WTC11 (cell line): Measurements from ENCODE around the gene CAPN15. TPM values are rescaled to one million over a fixed set of nuclear protein-coding genes. Genes with fewer than 3 reads are reported as not detected.

Experiments used
- ATAC-seq: fragments of 200-7000 bp; cut with Tn5 transposase; 2 replicates; pipeline ENCODE4 v1.10.0; 2021; ENCODE audit warnings: mild to moderate bottlenecking, moderate library complexity
- CTCF ChIA-PET: fragments of 300-600 bp; sonication (Branson Sonifier 250); formaldehyde crosslinking; loops from one replicate; lab custom pipeline; 2021; ENCODE audit warnings: antibody characterized with exemption; lab: Charles Lee
- POLR2A ChIA-PET: fragments of 350-600 bp; sonication (Branson Sonifier 250); formaldehyde crosslinking; loops from one replicate; lab custom pipeline; 2021; ENCODE audit warnings: antibody characterized with exemption; lab: Charles Lee
- DNase-seq: peaks from one replicate; pipeline ENCODE4 v3.0.0; 2021; ENCODE audit warnings: low spot score
- H3K27ac Mint-ChIP-seq: 2 replicates; pipeline ENCODE4 v1.8.0; 2021; ENCODE audit warnings: mixed read lengths
- H3K27me3 Mint-ChIP-seq: 2 replicates; pipeline ENCODE4 v1.8.0; 2021; ENCODE audit warnings: low read depth, mild to moderate bottlenecking, moderate library complexity, mixed read lengths
- H3K36me3 Mint-ChIP-seq: 2 replicates; pipeline ENCODE4 v1.8.0; 2021; ENCODE audit warnings: mixed read lengths
- H3K4me1 Mint-ChIP-seq: 2 replicates; pipeline ENCODE4 v1.8.0; 2022; ENCODE audit warnings: mixed read lengths
- H3K4me3 Mint-ChIP-seq: 2 replicates; pipeline ENCODE4 v1.8.0; 2021; ENCODE audit warnings: mild to moderate bottlenecking, moderate library complexity, mixed read lengths
- H3K9me3 Mint-ChIP-seq: 2 replicates; pipeline ENCODE4 v1.8.0; 2021; ENCODE audit warnings: mixed read lengths
- CREB1 ChIP-seq: sonication (generic); formaldehyde crosslinking; IDR thresholded peaks from 2 replicates; pipeline ENCODE4 v1.8.0; 2023; ENCODE audit warnings: mild to moderate bottlenecking, missing genetic modification reagents
- FOXK1 ChIP-seq: sonication (generic); formaldehyde crosslinking; IDR thresholded peaks from 2 replicates; pipeline ENCODE4 v1.8.0; 2022; ENCODE audit warnings: mild to moderate bottlenecking, moderate library complexity, missing genetic modification reagents
- JAZF1 ChIP-seq: fragments of 250-450 bp; sonication (Bioruptor Pico); IDR thresholded peaks from 2 replicates; pipeline ENCODE4 v1.9.0; 2021; ENCODE audit warnings: moderate library complexity, mild to moderate bottlenecking, inconsistent platforms
- JUN ChIP-seq: sonication (generic); formaldehyde crosslinking; IDR thresholded peaks from 2 replicates; pipeline ENCODE4 v1.8.0; 2023; ENCODE audit warnings: mild to moderate bottlenecking, missing genetic modification reagents
- TEAD4 ChIP-seq: sonication (generic); formaldehyde crosslinking; IDR thresholded peaks from 2 replicates; pipeline ENCODE4 v1.8.0; 2022; ENCODE audit warnings: mild to moderate bottlenecking, missing genetic modification reagents
- ZNF232 ChIP-seq: sonication (generic); formaldehyde crosslinking; IDR thresholded peaks from 2 replicates; pipeline ENCODE4 v1.8.0; 2022; ENCODE audit warnings: mild to moderate bottlenecking, missing genetic modification reagents
- ZNF416 ChIP-seq: fragments of 250-450 bp; sonication (Bioruptor Pico); IDR thresholded peaks from 2 replicates; pipeline ENCODE4 v1.9.0; 2021; ENCODE audit warnings: mild to moderate bottlenecking, inconsistent platforms
- total RNA-seq: library from RNA; stranded (reverse); gene quantifications from 3 replicates; pipeline ENCODE4 v1.2.3, GENCODE V29; 2021
- TF ChIP-seq, protein P1 (sequence below): sonication (generic); formaldehyde crosslinking; IDR thresholded peaks from 2 replicates; pipeline ENCODE4 v1.8.1; 2023; ENCODE audit warnings: mild to moderate bottlenecking, moderate library complexity, missing genetic modification reagents
- TF ChIP-seq, protein P2 (sequence below): fragments of 250-450 bp; sonication (Bioruptor Pico); IDR thresholded peaks from 2 replicates; pipeline ENCODE4 v1.9.0; 2021; ENCODE audit warnings: mild to moderate bottlenecking, borderline replicate concordance
- TF ChIP-seq, protein P3 (sequence below): fragments of 250-450 bp; sonication (Bioruptor Pico); IDR thresholded peaks from 2 replicates; pipeline ENCODE4 v1.9.0; 2021; ENCODE audit warnings: moderate library complexity, mild to moderate bottlenecking, inconsistent platforms, borderline replicate concordance
- TF ChIP-seq, protein P4 (sequence below): sonication (generic); formaldehyde crosslinking; IDR thresholded peaks from 2 replicates; pipeline ENCODE4 v1.8.0; 2022; ENCODE audit warnings: mild to moderate bottlenecking, missing genetic modification reagents
- TF ChIP-seq, protein P5 (sequence below): fragments of 250-450 bp; sonication (Bioruptor Pico); IDR thresholded peaks from 2 replicates; pipeline ENCODE4 v1.9.0; 2021; ENCODE audit warnings: mild to moderate bottlenecking
- TF ChIP-seq, protein P6 (sequence below): sonication (generic); formaldehyde crosslinking; IDR thresholded peaks from 2 replicates; pipeline ENCODE4 v1.8.0; 2022; ENCODE audit warnings: missing genetic modification reagents
- TF ChIP-seq, protein P7 (sequence below): sonication (generic); formaldehyde crosslinking; IDR thresholded peaks from 2 replicates; pipeline ENCODE4 v1.8.1; 2022; ENCODE audit warnings: mild to moderate bottlenecking, missing genetic modification reagents, moderate library complexity, borderline replicate concordance
- TF ChIP-seq, protein P8 (sequence below): fragments of 250-450 bp; sonication (Bioruptor Pico); IDR thresholded peaks from 2 replicates; pipeline ENCODE4 v1.9.0; 2021; ENCODE audit warnings: mild to moderate bottlenecking
- TF ChIP-seq, protein P9 (sequence below): fragments of 200-600 bp; IDR thresholded peaks from 2 replicates; pipeline ENCODE4 v1.8.0; 2022; ENCODE audit warnings: antibody characterized with exemption
- TF ChIP-seq, protein P10 (sequence below): sonication (generic); formaldehyde crosslinking; IDR thresholded peaks from 2 replicates; pipeline ENCODE4 v1.8.0; 2023; ENCODE audit warnings: missing genetic modification reagents

The CAPN15 gene
- total RNA-seq, 1 experiment from 2014 or later, result 110 TPM

DNA sequence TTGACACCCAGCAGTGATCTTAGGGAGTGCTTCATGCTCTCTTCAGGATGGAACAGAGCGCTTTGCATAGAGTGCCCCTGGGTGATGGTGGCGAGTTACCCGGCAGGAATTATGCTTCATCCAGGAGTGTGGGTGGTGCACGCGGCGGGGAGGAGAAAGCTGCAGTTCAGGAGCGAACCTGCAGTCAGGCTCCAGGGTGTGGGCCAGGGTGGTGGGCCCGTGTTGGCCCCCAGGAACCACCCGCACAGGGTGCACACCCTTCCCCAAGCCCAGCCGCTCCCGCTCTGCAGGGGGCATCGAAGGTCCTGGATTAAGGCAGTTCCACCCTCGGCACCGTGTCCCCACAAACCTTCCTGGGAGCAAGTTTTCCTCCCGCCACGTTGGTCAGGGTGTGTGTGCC is 66.3 kb downstream of the CAPN15 start:
- Mint-ChIP-seq H3K36me3 (peaks cover 3% of the 10 kb centered on the region), H3K27me3 (peaks cover 13% of the 10 kb centered on the region), H3K4me1 (peaks cover 8% of the 10 kb centered on the region), H3K9me3 (no peaks in the 10 kb centered on the region), H3K4me3 (no peak overlapping the region), H3K27ac (peak overlapping the region; percentile 12; the same call in 1 of the 2 replicates)
- ChIA-PET POLR2A (no interaction called here), CTCF (interaction anchor here (0.8 to 1.9 kb wide), 4 partner anchors 11 to 54 kb away, joined by 3 to 6 read pairs (median 4); no protein-coding TSS in a partner anchor)
- DNase-seq (no peak), ATAC-seq (no peak)
- no peak for TF ChIP-seq ZNF232 (CRISPR knock-in tag)
- TF ChIP-seq JUN, result no peak
- TF ChIP-seq, protein P1, sequence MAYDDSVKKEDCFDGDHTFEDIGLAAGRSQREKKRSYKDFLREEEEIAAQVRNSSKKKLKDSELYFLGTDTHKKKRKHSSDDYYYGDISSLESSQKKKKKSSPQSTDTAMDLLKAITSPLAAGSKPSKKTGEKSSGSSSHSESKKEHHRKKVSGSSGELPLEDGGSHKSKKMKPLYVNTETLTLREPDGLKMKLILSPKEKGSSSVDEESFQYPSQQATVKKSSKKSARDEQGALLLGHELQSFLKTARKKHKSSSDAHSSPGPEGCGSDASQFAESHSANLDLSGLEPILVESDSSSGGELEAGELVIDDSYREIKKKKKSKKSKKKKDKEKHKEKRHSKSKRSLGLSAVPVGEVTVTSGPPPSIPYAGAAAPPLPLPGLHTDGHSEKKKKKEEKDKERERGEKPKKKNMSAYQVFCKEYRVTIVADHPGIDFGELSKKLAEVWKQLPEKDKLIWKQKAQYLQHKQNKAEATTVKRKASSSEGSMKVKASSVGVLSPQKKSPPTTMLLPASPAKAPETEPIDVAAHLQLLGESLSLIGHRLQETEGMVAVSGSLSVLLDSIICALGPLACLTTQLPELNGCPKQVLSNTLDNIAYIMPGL (CRISPR knock-in tag), result no peak
- TF ChIP-seq, protein P2, sequence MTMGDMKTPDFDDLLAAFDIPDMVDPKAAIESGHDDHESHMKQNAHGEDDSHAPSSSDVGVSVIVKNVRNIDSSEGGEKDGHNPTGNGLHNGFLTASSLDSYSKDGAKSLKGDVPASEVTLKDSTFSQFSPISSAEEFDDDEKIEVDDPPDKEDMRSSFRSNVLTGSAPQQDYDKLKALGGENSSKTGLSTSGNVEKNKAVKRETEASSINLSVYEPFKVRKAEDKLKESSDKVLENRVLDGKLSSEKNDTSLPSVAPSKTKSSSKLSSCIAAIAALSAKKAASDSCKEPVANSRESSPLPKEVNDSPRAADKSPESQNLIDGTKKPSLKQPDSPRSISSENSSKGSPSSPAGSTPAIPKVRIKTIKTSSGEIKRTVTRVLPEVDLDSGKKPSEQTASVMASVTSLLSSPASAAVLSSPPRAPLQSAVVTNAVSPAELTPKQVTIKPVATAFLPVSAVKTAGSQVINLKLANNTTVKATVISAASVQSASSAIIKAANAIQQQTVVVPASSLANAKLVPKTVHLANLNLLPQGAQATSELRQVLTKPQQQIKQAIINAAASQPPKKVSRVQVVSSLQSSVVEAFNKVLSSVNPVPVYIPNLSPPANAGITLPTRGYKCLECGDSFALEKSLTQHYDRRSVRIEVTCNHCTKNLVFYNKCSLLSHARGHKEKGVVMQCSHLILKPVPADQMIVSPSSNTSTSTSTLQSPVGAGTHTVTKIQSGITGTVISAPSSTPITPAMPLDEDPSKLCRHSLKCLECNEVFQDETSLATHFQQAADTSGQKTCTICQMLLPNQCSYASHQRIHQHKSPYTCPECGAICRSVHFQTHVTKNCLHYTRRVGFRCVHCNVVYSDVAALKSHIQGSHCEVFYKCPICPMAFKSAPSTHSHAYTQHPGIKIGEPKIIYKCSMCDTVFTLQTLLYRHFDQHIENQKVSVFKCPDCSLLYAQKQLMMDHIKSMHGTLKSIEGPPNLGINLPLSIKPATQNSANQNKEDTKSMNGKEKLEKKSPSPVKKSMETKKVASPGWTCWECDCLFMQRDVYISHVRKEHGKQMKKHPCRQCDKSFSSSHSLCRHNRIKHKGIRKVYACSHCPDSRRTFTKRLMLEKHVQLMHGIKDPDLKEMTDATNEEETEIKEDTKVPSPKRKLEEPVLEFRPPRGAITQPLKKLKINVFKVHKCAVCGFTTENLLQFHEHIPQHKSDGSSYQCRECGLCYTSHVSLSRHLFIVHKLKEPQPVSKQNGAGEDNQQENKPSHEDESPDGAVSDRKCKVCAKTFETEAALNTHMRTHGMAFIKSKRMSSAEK (CRISPR knock-in tag), result no peak
- TF ChIP-seq, protein P3, sequence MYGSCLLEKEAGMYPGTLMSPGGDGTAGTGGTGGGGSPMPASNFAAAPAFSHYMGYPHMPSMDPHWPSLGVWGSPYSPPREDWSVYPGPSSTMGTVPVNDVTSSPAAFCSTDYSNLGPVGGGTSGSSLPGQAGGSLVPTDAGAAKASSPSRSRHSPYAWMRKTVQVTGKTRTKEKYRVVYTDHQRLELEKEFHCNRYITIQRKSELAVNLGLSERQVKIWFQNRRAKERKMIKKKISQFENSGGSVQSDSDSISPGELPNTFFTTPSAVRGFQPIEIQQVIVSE (CRISPR knock-in tag), result no peak
- no peak for TF ChIP-seq TEAD4 (CRISPR knock-in tag)
- TF ChIP-seq, protein P4, sequence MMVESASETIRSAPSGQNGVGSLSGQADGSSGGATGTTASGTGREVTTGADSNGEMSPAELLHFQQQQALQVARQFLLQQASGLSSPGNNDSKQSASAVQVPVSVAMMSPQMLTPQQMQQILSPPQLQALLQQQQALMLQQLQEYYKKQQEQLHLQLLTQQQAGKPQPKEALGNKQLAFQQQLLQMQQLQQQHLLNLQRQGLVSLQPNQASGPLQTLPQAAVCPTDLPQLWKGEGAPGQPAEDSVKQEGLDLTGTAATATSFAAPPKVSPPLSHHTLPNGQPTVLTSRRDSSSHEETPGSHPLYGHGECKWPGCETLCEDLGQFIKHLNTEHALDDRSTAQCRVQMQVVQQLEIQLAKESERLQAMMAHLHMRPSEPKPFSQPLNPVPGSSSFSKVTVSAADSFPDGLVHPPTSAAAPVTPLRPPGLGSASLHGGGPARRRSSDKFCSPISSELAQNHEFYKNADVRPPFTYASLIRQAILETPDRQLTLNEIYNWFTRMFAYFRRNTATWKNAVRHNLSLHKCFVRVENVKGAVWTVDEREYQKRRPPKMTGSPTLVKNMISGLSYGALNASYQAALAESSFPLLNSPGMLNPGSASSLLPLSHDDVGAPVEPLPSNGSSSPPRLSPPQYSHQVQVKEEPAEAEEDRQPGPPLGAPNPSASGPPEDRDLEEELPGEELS (CRISPR knock-in tag), result no peak
- no peak for TF ChIP-seq FOXK1 (CRISPR knock-in tag)
- TF ChIP-seq, protein P5, sequence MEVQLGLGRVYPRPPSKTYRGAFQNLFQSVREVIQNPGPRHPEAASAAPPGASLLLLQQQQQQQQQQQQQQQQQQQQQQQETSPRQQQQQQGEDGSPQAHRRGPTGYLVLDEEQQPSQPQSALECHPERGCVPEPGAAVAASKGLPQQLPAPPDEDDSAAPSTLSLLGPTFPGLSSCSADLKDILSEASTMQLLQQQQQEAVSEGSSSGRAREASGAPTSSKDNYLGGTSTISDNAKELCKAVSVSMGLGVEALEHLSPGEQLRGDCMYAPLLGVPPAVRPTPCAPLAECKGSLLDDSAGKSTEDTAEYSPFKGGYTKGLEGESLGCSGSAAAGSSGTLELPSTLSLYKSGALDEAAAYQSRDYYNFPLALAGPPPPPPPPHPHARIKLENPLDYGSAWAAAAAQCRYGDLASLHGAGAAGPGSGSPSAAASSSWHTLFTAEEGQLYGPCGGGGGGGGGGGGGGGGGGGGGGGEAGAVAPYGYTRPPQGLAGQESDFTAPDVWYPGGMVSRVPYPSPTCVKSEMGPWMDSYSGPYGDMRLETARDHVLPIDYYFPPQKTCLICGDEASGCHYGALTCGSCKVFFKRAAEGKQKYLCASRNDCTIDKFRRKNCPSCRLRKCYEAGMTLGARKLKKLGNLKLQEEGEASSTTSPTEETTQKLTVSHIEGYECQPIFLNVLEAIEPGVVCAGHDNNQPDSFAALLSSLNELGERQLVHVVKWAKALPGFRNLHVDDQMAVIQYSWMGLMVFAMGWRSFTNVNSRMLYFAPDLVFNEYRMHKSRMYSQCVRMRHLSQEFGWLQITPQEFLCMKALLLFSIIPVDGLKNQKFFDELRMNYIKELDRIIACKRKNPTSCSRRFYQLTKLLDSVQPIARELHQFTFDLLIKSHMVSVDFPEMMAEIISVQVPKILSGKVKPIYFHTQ (CRISPR knock-in tag), result no peak
- TF ChIP-seq JAZF1 (CRISPR knock-in tag), result no peak
- no peak for TF ChIP-seq CREB1
- TF ChIP-seq, protein P6, sequence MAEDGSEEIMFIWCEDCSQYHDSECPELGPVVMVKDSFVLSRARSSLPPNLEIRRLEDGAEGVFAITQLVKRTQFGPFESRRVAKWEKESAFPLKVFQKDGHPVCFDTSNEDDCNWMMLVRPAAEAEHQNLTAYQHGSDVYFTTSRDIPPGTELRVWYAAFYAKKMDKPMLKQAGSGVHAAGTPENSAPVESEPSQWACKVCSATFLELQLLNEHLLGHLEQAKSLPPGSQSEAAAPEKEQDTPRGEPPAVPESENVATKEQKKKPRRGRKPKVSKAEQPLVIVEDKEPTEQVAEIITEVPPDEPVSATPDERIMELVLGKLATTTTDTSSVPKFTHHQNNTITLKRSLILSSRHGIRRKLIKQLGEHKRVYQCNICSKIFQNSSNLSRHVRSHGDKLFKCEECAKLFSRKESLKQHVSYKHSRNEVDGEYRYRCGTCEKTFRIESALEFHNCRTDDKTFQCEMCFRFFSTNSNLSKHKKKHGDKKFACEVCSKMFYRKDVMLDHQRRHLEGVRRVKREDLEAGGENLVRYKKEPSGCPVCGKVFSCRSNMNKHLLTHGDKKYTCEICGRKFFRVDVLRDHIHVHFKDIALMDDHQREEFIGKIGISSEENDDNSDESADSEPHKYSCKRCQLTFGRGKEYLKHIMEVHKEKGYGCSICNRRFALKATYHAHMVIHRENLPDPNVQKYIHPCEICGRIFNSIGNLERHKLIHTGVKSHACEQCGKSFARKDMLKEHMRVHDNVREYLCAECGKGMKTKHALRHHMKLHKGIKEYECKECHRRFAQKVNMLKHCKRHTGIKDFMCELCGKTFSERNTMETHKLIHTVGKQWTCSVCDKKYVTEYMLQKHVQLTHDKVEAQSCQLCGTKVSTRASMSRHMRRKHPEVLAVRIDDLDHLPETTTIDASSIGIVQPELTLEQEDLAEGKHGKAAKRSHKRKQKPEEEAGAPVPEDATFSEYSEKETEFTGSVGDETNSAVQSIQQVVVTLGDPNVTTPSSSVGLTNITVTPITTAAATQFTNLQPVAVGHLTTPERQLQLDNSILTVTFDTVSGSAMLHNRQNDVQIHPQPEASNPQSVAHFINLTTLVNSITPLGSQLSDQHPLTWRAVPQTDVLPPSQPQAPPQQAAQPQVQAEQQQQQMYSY (CRISPR knock-in tag), result no peak
- TF ChIP-seq, protein P7, sequence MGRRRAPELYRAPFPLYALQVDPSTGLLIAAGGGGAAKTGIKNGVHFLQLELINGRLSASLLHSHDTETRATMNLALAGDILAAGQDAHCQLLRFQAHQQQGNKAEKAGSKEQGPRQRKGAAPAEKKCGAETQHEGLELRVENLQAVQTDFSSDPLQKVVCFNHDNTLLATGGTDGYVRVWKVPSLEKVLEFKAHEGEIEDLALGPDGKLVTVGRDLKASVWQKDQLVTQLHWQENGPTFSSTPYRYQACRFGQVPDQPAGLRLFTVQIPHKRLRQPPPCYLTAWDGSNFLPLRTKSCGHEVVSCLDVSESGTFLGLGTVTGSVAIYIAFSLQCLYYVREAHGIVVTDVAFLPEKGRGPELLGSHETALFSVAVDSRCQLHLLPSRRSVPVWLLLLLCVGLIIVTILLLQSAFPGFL (CRISPR knock-in tag), result no peak
- TF ChIP-seq, protein P8, sequence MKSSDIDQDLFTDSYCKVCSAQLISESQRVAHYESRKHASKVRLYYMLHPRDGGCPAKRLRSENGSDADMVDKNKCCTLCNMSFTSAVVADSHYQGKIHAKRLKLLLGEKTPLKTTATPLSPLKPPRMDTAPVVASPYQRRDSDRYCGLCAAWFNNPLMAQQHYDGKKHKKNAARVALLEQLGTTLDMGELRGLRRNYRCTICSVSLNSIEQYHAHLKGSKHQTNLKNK (CRISPR knock-in tag), result no peak
- TF ChIP-seq, protein P9, sequence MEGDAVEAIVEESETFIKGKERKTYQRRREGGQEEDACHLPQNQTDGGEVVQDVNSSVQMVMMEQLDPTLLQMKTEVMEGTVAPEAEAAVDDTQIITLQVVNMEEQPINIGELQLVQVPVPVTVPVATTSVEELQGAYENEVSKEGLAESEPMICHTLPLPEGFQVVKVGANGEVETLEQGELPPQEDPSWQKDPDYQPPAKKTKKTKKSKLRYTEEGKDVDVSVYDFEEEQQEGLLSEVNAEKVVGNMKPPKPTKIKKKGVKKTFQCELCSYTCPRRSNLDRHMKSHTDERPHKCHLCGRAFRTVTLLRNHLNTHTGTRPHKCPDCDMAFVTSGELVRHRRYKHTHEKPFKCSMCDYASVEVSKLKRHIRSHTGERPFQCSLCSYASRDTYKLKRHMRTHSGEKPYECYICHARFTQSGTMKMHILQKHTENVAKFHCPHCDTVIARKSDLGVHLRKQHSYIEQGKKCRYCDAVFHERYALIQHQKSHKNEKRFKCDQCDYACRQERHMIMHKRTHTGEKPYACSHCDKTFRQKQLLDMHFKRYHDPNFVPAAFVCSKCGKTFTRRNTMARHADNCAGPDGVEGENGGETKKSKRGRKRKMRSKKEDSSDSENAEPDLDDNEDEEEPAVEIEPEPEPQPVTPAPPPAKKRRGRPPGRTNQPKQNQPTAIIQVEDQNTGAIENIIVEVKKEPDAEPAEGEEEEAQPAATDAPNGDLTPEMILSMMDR, result no peak
- TF ChIP-seq, protein P10, sequence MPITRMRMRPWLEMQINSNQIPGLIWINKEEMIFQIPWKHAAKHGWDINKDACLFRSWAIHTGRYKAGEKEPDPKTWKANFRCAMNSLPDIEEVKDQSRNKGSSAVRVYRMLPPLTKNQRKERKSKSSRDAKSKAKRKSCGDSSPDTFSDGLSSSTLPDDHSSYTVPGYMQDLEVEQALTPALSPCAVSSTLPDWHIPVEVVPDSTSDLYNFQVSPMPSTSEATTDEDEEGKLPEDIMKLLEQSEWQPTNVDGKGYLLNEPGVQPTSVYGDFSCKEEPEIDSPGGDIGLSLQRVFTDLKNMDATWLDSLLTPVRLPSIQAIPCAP (CRISPR knock-in tag), result no peak
- no peak for TF ChIP-seq ZNF416 (CRISPR knock-in tag)
